Activated CD4-positive, CD25-positive, alpha-beta regulatory T cell treated with anti-CD3 and anti-CD28 coated beads, Interleukin-2, amount 50 U/mL, for 24 hours (primary cell): ENCODE measurements around the gene ADAM12.

Experiments used
- ATAC-seq, 2 donors: fragments of 150-1000 bp; cut with Tn5 transposase; one replicate each; pipeline ENCODE4 v1.10.0; 2021; ENCODE audit warnings: mild to moderate bottlenecking in 1 of 2, moderate library complexity in 1 of 2

ADAM12 gene

GRCh38 chr10:126042354-126042753 is 345.9 kb downstream of the ADAM12 start:
- ATAC-seq: peak; percentile 8 to 25

GRCh38 chr10:126041804-126042231 is 346.5 kb downstream of the ADAM12 start:
- ATAC-seq: peak; percentile 95 to 97

- no peak for ATAC-seq
Observed at GRCh38 chr10:126041117-126041516, 347.2 kb downstream of the ADAM12 start.

- ATAC-seq: no peak
Observed at GRCh38 chr10:126037946-126038345, 350.3 kb downstream of the ADAM12 start.

GRCh38 chr10:126036515-126036914 is 351.8 kb downstream of the ADAM12 start:
- no peak for ATAC-seq

GRCh38 chr10:126034586-126034985 is 353.7 kb downstream of the ADAM12 start:
- no peak for ATAC-seq

- no peak for ATAC-seq
Observed at GRCh38 chr10:126029999-126030398, 358.3 kb downstream of the ADAM12 start.

GRCh38 chr10:126027692-126028091 is 360.6 kb downstream of the ADAM12 start:
- ATAC-seq: no peak

GRCh38 chr10:126022841-126023240 is 365.4 kb downstream of the ADAM12 start:
- ATAC-seq: no peak

- ATAC-seq: no peak
Observed at GRCh38 chr10:126021833-126022500, 366.3 kb downstream of the ADAM12 start.

GRCh38 chr10:126017961-126018560 is 370.2 kb downstream of the ADAM12 start:
- ATAC-seq: no peak

GRCh38 chr10:126016882-126017281 is 371.4 kb downstream of the ADAM12 start:
- no peak for ATAC-seq

- ATAC-seq: no peak
Observed at GRCh38 chr10:126016156-126016805, 372.0 kb downstream of the ADAM12 start.

GRCh38 chr10:126015413-126015812 is 372.9 kb downstream of the ADAM12 start:
- ATAC-seq: no peak

- no peak for ATAC-seq
Observed at GRCh38 chr10:126014309-126014708, 374.0 kb downstream of the ADAM12 start.

- ATAC-seq: peak; percentile 83 to 88
Observed at GRCh38 chr10:126013489-126014281, 374.6 kb downstream of the ADAM12 start.

- no peak for ATAC-seq
Observed at GRCh38 chr10:126012485-126012884, 375.8 kb downstream of the ADAM12 start.

- ATAC-seq: no peak
Observed at GRCh38 chr10:126011995-126012394, 376.3 kb downstream of the ADAM12 start.

GRCh38 chr10:126009650-126010049 is 378.6 kb downstream of the ADAM12 start:
- no peak for ATAC-seq

- no peak for ATAC-seq
Observed at GRCh38 chr10:126006906-126007305, 381.4 kb downstream of the ADAM12 start.

GRCh38 chr10:126006264-126006663 is 382.0 kb downstream of the ADAM12 start:
- no peak for ATAC-seq

- no peak for ATAC-seq
Observed at GRCh38 chr10:126004752-126005151, 383.5 kb downstream of the ADAM12 start.

GRCh38 chr10:126001576-126001975 is 386.7 kb downstream of the ADAM12 start:
- ATAC-seq: no peak
